WTC11 (cell line): ENCODE results near the gene EWSR1. TPM values are rescaled to one million over a fixed set of nuclear protein-coding genes. Genes with fewer than 3 reads are reported as not detected.

Source experiments
- ATAC-seq: fragments of 200-7000 bp; cut with Tn5 transposase; 2 replicates; pipeline ENCODE4 v1.10.0; 2021; ENCODE audit warnings: mild to moderate bottlenecking, moderate library complexity
- CTCF ChIA-PET: fragments of 300-600 bp; sonication (Branson Sonifier 250); formaldehyde crosslinking; loops from one replicate; lab custom pipeline; 2021; ENCODE audit warnings: antibody characterized with exemption; lab: Charles Lee
- POLR2A ChIA-PET: fragments of 350-600 bp; sonication (Branson Sonifier 250); formaldehyde crosslinking; loops from one replicate; lab custom pipeline; 2021; ENCODE audit warnings: antibody characterized with exemption; lab: Charles Lee
- DNase-seq: peaks from one replicate; pipeline ENCODE4 v3.0.0; 2021; ENCODE audit warnings: low spot score
- H3K27ac Mint-ChIP-seq: 2 replicates; pipeline ENCODE4 v1.8.0; 2021; ENCODE audit warnings: mixed read lengths
- H3K27me3 Mint-ChIP-seq: 2 replicates; pipeline ENCODE4 v1.8.0; 2021; ENCODE audit warnings: low read depth, mild to moderate bottlenecking, moderate library complexity, mixed read lengths
- H3K36me3 Mint-ChIP-seq: 2 replicates; pipeline ENCODE4 v1.8.0; 2021; ENCODE audit warnings: mixed read lengths
- H3K4me1 Mint-ChIP-seq: 2 replicates; pipeline ENCODE4 v1.8.0; 2022; ENCODE audit warnings: mixed read lengths
- H3K4me3 Mint-ChIP-seq: 2 replicates; pipeline ENCODE4 v1.8.0; 2021; ENCODE audit warnings: mild to moderate bottlenecking, moderate library complexity, mixed read lengths
- H3K9me3 Mint-ChIP-seq: 2 replicates; pipeline ENCODE4 v1.8.0; 2021; ENCODE audit warnings: mixed read lengths
- E2F1 ChIP-seq: sonication (generic); formaldehyde crosslinking; IDR thresholded peaks from 2 replicates; pipeline ENCODE4 v1.8.0; 2022; ENCODE audit warnings: mild to moderate bottlenecking, missing genetic modification reagents
- FOXP1 ChIP-seq: sonication (generic); formaldehyde crosslinking; IDR thresholded peaks from 2 replicates; pipeline ENCODE4 v1.8.0; 2022; ENCODE audit warnings: missing genetic modification reagents, mild to moderate bottlenecking, moderate library complexity, borderline replicate concordance
- GRHL2 ChIP-seq: fragments of 250-450 bp; sonication (Bioruptor Pico); IDR thresholded peaks from 2 replicates; pipeline ENCODE4 v1.8.0; 2022; ENCODE audit warnings: mild to moderate bottlenecking, moderate library complexity; ENCODE audit not compliant: insufficient replicate concordance, severe bottlenecking
- JAZF1 ChIP-seq: fragments of 250-450 bp; sonication (Bioruptor Pico); IDR thresholded peaks from 2 replicates; pipeline ENCODE4 v1.9.0; 2021; ENCODE audit warnings: moderate library complexity, mild to moderate bottlenecking, inconsistent platforms
- KAT7 ChIP-seq: sonication (generic); formaldehyde crosslinking; IDR thresholded peaks from 2 replicates; pipeline ENCODE4 v1.8.1; 2023; ENCODE audit warnings: missing genetic modification reagents, mild to moderate bottlenecking, borderline replicate concordance
- MLX ChIP-seq: sonication (generic); formaldehyde crosslinking; IDR thresholded peaks from 2 replicates; pipeline ENCODE4 v1.8.1; 2023; ENCODE audit warnings: mild to moderate bottlenecking, missing genetic modification reagents, moderate library complexity
- MXD4 ChIP-seq: fragments of 250-450 bp; sonication (Bioruptor Pico); IDR thresholded peaks from 2 replicates; pipeline ENCODE4 v1.8.0; 2021; ENCODE audit warnings: mild to moderate bottlenecking, moderate library complexity, borderline replicate concordance
- MYBL2 ChIP-seq: sonication (generic); formaldehyde crosslinking; IDR thresholded peaks from 2 replicates; pipeline ENCODE4 v1.8.1; 2023; ENCODE audit warnings: mild to moderate bottlenecking, moderate library complexity, missing genetic modification reagents
- NFYB ChIP-seq: sonication (generic); formaldehyde crosslinking; conservative IDR thresholded peaks from 2 replicates; pipeline ENCODE4 v1.8.0; 2022; ENCODE audit warnings: low read depth, missing genetic modification reagents
- RORB ChIP-seq: fragments of 250-450 bp; sonication (Bioruptor Pico); IDR thresholded peaks from 2 replicates; pipeline ENCODE4 v1.9.0; 2021; ENCODE audit warnings: mild to moderate bottlenecking
- SOX15 ChIP-seq: fragments of 250-450 bp; sonication (Bioruptor Pico); IDR thresholded peaks from 2 replicates; pipeline ENCODE4 v1.9.0; 2021; ENCODE audit warnings: mild to moderate bottlenecking
- ZMAT4 ChIP-seq: fragments of 250-450 bp; sonication (Bioruptor Pico); IDR thresholded peaks from 2 replicates; pipeline ENCODE4 v1.9.0; 2021; ENCODE audit warnings: mild to moderate bottlenecking
- ZNF138 ChIP-seq: sonication (generic); formaldehyde crosslinking; conservative IDR thresholded peaks from 2 replicates; pipeline ENCODE4 v1.8.1; 2022; ENCODE audit warnings: mild to moderate bottlenecking, moderate library complexity, missing genetic modification reagents
- ZNF232 ChIP-seq: sonication (generic); formaldehyde crosslinking; IDR thresholded peaks from 2 replicates; pipeline ENCODE4 v1.8.0; 2022; ENCODE audit warnings: mild to moderate bottlenecking, missing genetic modification reagents
- ZNF396 ChIP-seq: fragments of 250-450 bp; sonication (Bioruptor Pico); IDR thresholded peaks from 2 replicates; pipeline ENCODE4 v1.8.0; 2021; ENCODE audit warnings: mild to moderate bottlenecking, moderate library complexity, borderline replicate concordance
- ZNF425 ChIP-seq: fragments of 250-450 bp; sonication (Bioruptor Pico); conservative IDR thresholded peaks from 2 replicates; pipeline ENCODE4 v1.9.0; 2021; ENCODE audit warnings: mild to moderate bottlenecking
- ZSCAN18 ChIP-seq: fragments of 250-450 bp; sonication (Bioruptor Pico); IDR thresholded peaks from 2 replicates; pipeline ENCODE4 v2.1.2; 2022; ENCODE audit warnings: mild to moderate bottlenecking, moderate library complexity
- total RNA-seq: library from RNA; stranded (reverse); gene quantifications from 3 replicates; pipeline ENCODE4 v1.2.3, GENCODE V29; 2021
- TF ChIP-seq, protein P1 (sequence below): sonication (generic); formaldehyde crosslinking; IDR thresholded peaks from 2 replicates; pipeline ENCODE4 v1.8.0; 2023; ENCODE audit warnings: missing genetic modification reagents
- TF ChIP-seq, protein P2 (sequence below): sonication (generic); formaldehyde crosslinking; IDR thresholded peaks from 2 replicates; pipeline ENCODE4 v1.8.0; 2022; ENCODE audit warnings: mild to moderate bottlenecking, missing genetic modification reagents

Gene EWSR1
- total RNA-seq, 1 experiment from 2014 or later = 377 TPM

- POLR2A ChIA-PET = interaction anchor here (0.5 kb wide), 1 partner anchor 24 kb away, joined by 4 read pairs; no protein-coding TSS in a partner anchor
- no peak for DNase-seq
- H3K9me3 Mint-ChIP-seq = no peaks in the 10 kb centered on the region
- CTCF ChIA-PET = interaction anchor here (1.0 to 9.0 kb wide), 2 partner anchors 11 to 17 kb away, joined by 3 to 52 read pairs; no protein-coding TSS in a partner anchor
- TF ChIP-seq ZNF425 (CRISPR knock-in tag) (no peak), NFYB (CRISPR knock-in tag) (no peak)
- TF ChIP-seq, all 79 proteins: peak for 0
- Mint-ChIP-seq H3K36me3 (no peaks in the 10 kb centered on the region), H3K27me3 (no peaks in the 10 kb centered on the region), H3K4me1 (peaks cover 3% of the 10 kb centered on the region; the same call in 1 of the 2 replicates), H3K4me3 (no peak overlapping the region), H3K27ac (no peak overlapping the region)
- no peak for ATAC-seq
Measured at GRCh38 chr22:29256606-29257325, 11.3 kb upstream of the EWSR1 start.

GRCh38 chr22:29257751-29258181 lies 10.3 kb upstream of the EWSR1 start:
- 0 out of 2 replicates have a peak overlapping the region, but pooled peaks have one; percentile 63 for H3K27ac Mint-ChIP-seq
- peaks cover 3% of the 10 kb centered on the region; the same call in 1 of the 2 replicates for H3K36me3 Mint-ChIP-seq
- POLR2A ChIA-PET = no interaction called here
- DNase-seq (no peak), ATAC-seq (no peak)
- H3K4me1 Mint-ChIP-seq = peaks cover 3% of the 10 kb centered on the region; the same call in 1 of the 2 replicates
- H3K4me3 Mint-ChIP-seq = no peak overlapping the region
- H3K9me3 Mint-ChIP-seq = no peaks in the 10 kb centered on the region
- no peak for TF ChIP-seq ZNF232
- TF ChIP-seq RORB (CRISPR knock-in tag) = no peak
- TF ChIP-seq MYBL2 (CRISPR knock-in tag) = no peak
- no peak for TF ChIP-seq ZNF396 (CRISPR knock-in tag)
- TF ChIP-seq JAZF1 (CRISPR knock-in tag) = no peak
- TF ChIP-seq KAT7 (CRISPR knock-in tag) = no peak
- TF ChIP-seq, protein P1, sequence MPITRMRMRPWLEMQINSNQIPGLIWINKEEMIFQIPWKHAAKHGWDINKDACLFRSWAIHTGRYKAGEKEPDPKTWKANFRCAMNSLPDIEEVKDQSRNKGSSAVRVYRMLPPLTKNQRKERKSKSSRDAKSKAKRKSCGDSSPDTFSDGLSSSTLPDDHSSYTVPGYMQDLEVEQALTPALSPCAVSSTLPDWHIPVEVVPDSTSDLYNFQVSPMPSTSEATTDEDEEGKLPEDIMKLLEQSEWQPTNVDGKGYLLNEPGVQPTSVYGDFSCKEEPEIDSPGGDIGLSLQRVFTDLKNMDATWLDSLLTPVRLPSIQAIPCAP (CRISPR knock-in tag) = no peak
- TF ChIP-seq ZNF138 (CRISPR knock-in tag) = no peak
- no peak for TF ChIP-seq FOXP1 (CRISPR knock-in tag)
- no peak for TF ChIP-seq E2F1 (CRISPR knock-in tag)
- no peak for TF ChIP-seq ZMAT4 (CRISPR knock-in tag)
- TF ChIP-seq ZSCAN18 (CRISPR knock-in tag) = no peak
- no peak for TF ChIP-seq SOX15
- TF ChIP-seq ZNF425 (CRISPR knock-in tag) = no peak
- no peak for TF ChIP-seq GRHL2 (CRISPR knock-in tag)
- no peak for TF ChIP-seq MXD4 (CRISPR knock-in tag)
- TF ChIP-seq, protein P2, sequence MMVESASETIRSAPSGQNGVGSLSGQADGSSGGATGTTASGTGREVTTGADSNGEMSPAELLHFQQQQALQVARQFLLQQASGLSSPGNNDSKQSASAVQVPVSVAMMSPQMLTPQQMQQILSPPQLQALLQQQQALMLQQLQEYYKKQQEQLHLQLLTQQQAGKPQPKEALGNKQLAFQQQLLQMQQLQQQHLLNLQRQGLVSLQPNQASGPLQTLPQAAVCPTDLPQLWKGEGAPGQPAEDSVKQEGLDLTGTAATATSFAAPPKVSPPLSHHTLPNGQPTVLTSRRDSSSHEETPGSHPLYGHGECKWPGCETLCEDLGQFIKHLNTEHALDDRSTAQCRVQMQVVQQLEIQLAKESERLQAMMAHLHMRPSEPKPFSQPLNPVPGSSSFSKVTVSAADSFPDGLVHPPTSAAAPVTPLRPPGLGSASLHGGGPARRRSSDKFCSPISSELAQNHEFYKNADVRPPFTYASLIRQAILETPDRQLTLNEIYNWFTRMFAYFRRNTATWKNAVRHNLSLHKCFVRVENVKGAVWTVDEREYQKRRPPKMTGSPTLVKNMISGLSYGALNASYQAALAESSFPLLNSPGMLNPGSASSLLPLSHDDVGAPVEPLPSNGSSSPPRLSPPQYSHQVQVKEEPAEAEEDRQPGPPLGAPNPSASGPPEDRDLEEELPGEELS (CRISPR knock-in tag) = no peak
- TF ChIP-seq MLX (CRISPR knock-in tag) = no peak
- no peaks in the 10 kb centered on the region for H3K27me3 Mint-ChIP-seq
- CTCF ChIA-PET = interaction anchor here (0.8 to 9.0 kb wide), 3 partner anchors 9 to 103 kb away, joined by 3 to 52 read pairs (median 3); no protein-coding TSS in a partner anchor
